ENCODE results near the gene MPPED1.

Gene MPPED1

GRCh38 chr22:43392385-43392989, 19.3 kb upstream of the MPPED1 start:
- DNase-seq (ENCODE audit: low spot score), result no peak

GRCh38 chr22:43393132-43393843, 18.5 kb upstream of the MPPED1 start:
- DNase-seq (ENCODE audit: low spot score), result no peak

DNA sequence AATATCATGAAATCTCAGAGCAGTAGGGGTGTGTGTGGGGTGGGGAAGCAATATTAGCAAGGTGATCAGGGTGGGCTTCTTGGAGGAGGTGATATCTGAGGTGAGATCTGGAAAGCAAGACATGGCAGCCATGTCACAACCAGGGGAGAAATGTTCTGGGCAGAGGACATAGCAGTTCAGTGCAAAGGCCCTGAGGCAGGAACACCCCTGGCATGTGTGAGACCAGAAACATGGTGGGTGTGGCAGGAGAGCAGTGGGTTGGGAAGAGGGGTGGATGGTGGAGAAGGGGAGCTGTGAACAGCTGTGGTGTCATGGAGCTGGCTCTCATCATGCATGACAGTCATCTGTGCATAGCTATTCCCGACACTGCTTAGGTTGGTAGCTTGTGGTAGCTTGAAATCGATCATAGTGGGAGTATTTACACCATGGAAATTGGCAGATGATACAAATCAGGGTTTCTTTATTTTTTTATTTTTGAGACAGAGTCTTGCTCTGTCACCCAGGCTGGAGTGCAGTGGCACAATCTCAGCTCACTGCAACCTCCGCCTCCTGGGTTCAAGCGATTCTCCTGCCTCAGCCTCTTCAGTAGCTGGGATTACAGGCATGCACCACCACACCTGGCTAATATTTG, 17.9 kb upstream of the MPPED1 start:
- DNase-seq (ENCODE audit: low spot score), result no peak

- no peak for DNase-seq (ENCODE audit: low spot score)
Measured at GRCh38 chr22:43395086-43395695, 16.6 kb upstream of the MPPED1 start.

GRCh38 chr22:43396321-43396933, 15.4 kb upstream of the MPPED1 start:
- DNase-seq (ENCODE audit: low spot score), result no peak

DNA sequence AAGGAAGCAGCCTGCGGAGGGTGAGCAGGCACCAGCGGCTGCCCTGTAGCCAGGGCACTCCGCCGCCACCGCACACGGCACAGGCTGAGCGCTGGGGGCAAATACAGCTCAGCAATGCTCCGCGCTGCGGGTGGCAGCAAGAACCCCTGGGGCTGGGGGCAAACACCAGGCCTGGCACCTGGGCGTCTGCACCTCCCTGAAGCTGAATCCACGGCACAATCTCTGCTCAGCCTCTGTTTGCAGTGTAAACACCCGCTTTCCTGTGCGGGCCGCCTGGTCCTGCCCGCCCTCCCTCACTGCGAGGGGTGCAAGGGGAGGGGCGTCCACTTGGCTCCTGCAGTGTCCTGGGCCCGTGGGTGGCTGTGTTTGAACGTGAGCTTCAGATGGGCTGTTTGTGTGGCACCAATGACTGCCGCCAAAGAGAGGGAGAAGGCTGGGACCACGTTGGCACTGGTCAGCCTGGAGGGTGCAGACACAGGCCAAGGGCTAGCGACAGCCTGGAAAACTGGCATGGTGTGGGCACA, 14.8 kb upstream of the MPPED1 start:
- no peak for DNase-seq (ENCODE audit: low spot score)

GRCh38 chr22:43397766-43398165, 14.0 kb upstream of the MPPED1 start:
- no peak for DNase-seq (ENCODE audit: low spot score)

DNA sequence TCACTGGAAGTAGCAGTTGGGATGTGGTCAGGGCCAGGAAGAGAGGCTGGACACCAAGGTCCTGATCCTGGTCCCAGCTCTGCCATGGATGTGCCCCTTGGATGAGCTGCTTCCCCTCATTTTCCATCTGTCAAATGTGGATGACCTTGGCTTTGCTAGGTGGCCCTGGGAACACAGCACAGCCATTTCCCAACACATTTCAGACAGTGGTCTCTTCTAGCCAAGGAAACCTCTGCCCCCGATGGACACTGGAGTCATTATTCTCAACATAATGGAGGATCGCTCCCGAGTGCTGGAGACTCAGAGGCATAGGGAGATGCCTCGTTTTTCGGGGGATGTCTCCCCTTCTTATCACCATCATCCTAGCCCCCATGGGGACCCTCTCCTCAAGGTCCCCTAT, 13.6 kb upstream of the MPPED1 start:
- no peak for DNase-seq (ENCODE audit: low spot score)

GRCh38 chr22:43398910-43399309, 12.9 kb upstream of the MPPED1 start:
- no peak for DNase-seq (ENCODE audit: low spot score)

GRCh38 chr22:43399338-43399979, 12.4 kb upstream of the MPPED1 start:
- no peak for DNase-seq (ENCODE audit: low spot score)

- DNase-seq (ENCODE audit: low spot score), result no peak
Measured at GRCh38 chr22:43399980-43400358, 11.8 kb upstream of the MPPED1 start.

DNA sequence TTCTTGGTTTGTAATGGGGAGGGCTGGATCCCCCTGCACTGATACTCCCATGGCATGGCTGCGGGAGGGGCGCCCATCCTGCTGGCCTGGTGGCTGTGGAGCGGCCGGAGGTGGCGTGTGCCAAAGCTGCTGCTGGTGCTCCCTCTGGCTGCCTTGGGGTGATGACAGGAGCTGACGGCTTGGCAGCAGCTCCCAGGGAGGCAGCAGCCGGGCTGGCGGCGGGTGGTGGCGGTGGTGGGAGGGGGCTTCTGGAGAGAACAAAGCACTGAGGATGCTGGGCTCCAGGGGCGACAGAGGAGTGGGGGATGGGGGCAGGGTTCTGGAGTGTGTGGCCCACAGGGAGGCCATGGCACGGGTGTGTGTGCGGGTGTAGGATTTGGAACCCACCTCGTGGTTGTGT, 11.4 kb upstream of the MPPED1 start:
- DNase-seq (ENCODE audit: low spot score), result no peak

- no peak for DNase-seq (ENCODE audit: low spot score)
Measured at GRCh38 chr22:43401233-43401632, 10.6 kb upstream of the MPPED1 start.

- no peak for DNase-seq (ENCODE audit: low spot score)
Measured at GRCh38 chr22:43401661-43402060, 10.2 kb upstream of the MPPED1 start.

GRCh38 chr22:43402128-43402527, 9.7 kb upstream of the MPPED1 start:
- no peak for DNase-seq (ENCODE audit: low spot score)

DNA sequence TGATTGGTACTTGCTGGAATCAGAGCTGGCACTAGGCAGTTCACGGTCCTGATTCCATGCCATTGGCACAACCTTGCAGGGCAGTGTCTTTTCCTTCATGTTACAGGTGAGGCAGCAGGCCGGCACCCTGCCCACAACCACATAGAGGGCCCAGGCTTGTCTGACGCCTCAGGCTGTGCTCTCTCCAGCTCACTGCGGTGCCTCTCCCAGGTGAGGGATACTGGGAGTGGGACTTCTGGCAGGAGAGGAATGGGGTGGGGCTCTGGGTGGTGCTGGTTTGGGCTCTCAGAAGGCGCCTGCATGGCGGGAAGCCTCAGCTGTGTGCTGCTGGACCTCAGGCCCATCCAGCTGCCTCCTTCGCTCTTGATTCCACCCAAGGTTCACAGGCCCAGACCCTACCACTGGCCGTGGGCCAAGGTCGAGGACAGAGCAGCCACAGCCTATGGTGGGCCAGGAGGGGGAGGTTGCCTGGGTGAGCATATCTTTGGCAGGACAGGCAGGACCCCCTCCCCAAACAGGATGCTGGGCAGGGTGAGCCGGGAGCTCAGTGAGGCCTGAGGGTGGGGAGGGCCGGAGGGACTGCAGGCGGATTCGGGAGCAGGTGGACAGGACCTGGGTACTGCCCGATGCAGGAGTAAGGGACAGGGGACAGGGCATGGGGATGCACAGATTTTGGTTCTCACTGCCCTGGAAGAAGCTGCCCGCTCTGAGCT, 7.0 kb upstream of the MPPED1 start:
- no peak for DNase-seq (ENCODE audit: low spot score)

- no peak for DNase-seq (ENCODE audit: low spot score)
Measured at GRCh38 chr22:43406186-43406790, 5.5 kb upstream of the MPPED1 start.

DNA sequence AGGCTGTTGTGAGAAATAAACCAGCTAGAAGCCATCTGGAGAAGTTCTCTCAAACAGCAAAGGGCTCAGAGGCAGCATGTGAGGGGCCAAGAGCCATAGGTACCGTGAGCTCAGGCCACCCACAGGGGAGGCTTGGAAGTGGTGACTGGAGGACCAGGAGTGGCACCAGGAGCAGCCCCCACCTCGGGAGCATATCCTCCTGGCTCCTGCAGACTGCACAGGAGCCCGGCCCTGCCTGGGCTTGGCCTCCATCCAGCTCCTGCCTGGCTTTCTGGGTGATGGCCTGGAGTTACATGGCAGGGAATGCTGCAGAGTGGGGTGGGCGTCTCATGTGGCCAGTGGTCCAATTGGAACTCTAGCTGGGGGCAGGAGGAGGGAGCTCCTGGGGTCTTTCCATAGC, 4.2 kb upstream of the MPPED1 start:
- DNase-seq (ENCODE audit: low spot score), result no peak

DNA sequence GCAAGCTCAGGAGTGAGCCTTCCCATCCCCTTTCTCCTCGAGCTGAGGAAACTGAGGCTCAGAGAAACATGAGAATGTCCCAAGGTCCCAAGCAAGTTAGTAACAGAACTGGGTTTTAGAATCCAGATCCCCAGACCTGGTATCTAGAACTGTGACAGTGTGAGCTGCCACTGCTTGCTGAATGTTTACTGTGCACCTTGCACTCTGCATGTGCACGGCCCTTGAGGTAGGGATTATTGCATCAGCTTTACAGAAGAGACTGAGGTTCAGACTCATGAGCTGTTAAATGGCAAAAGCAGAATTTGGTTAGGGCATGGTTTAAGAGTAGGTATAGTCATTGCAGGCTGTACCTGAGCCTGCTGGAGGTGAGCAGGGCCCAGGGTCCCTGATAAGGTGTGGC, 3.8 kb upstream of the MPPED1 start:
- DNase-seq (ENCODE audit: low spot score), result no peak

DNA sequence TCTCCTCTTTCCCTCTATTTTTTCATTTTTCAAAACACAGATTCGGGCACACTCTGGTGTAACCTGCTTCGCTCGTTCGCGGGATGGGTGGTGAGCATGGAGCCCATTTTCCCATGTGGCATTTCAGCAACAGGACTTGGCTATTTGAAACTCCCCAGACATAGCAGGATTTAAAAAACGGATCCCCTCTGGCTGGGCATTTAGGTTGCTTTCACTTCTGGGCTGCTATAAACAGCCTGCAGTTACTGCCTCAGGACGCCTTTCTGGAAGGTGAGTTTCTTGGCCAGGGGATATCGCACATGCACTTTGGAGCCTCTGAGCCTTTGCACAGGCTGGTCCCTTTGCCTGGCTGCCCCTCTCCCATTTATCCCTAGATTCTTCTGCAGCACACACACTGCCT, 2.8 kb upstream of the MPPED1 start:
- no peak for DNase-seq (ENCODE audit: low spot score)

DNA sequence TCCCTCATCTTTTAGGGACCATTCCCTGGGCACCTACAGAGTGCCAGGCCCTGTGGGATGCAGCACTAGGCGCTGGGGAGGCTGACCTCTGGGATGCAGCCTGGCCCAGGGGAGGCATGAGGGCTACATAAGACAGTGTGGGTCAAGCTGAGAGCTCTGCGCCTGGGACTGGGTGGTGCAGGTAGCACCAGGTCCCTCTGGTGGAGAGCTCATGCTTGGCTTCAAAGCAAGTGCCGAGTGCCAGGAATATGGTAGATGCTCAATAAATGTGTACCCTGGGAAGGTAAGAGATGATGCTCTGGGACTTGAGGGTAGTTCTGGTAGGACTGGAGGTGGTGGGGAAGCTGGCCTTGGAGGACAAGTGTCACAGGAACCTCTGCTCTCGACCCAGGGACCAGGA, 2.0 kb upstream of the MPPED1 start:
- DNase-seq (ENCODE audit: low spot score), result no peak

Measured in germinal center (tissue), 1 donor.